GM23338 (cell line): Measurements from ENCODE around the gene C11orf24. TPM values are rescaled to one million over a fixed set of nuclear protein-coding genes. Genes with fewer than 3 reads are reported as not detected.

Source experiments
- ATAC-seq: fragments of 200-7000 bp; cut with Tn5 transposase; 3 replicates; pipeline ENCODE4 v1.9.1; 2020
- DNase-seq: peaks from one replicate; pipeline ENCODE4 v3.0.0-alpha.2; 2015; ENCODE audit warnings: low spot score
- H2AFZ ChIP-seq: fragments of 200-600 bp; sonication (generic); 2 replicates; pipeline ENCODE4 v1.8.0; 2016; ENCODE audit warnings: antibody characterized with exemption, mild to moderate bottlenecking, moderate library complexity
- H3F3A ChIP-seq: fragments of 200-600 bp; sonication (generic); replicated peaks from 2 replicates; pipeline ENCODE4 v1.8.0; 2017; ENCODE audit warnings: antibody characterized with exemption, mixed run types, low read depth
- H3K27ac ChIP-seq: fragments of 200-600 bp; sonication (generic); 2 replicates; pipeline ENCODE4 v1.6.1; 2016; ENCODE audit warnings: low read depth
- H3K27me3 ChIP-seq: fragments of 200-600 bp; sonication (generic); 2 replicates; pipeline ENCODE4 v1.8.0; 2016; ENCODE audit warnings: mild to moderate bottlenecking, mixed run types, moderate library complexity; ENCODE audit not compliant: insufficient read depth
- H3K36me3 ChIP-seq: fragments of 200-600 bp; sonication (generic); 2 replicates; pipeline ENCODE4 v1.8.0; 2016; ENCODE audit warnings: mild to moderate bottlenecking; ENCODE audit not compliant: insufficient read depth
- H3K4me1 ChIP-seq: fragments of 200-600 bp; sonication (generic); 2 replicates; pipeline ENCODE4 v1.8.0; 2016; ENCODE audit warnings: mild to moderate bottlenecking, moderate library complexity; ENCODE audit not compliant: insufficient read depth
- H3K4me2 ChIP-seq: fragments of 200-600 bp; sonication (generic); 2 replicates; pipeline ENCODE4 v1.7.1; 2017; ENCODE audit warnings: mixed run types
- H3K4me3 ChIP-seq: fragments of 200-600 bp; sonication (generic); 2 replicates; pipeline ENCODE4 v1.6.1; 2016; ENCODE audit warnings: mixed run types
- H3K79me2 ChIP-seq: fragments of 200-600 bp; sonication (generic); replicated peaks from 2 replicates; pipeline ENCODE4 v1.8.0; 2017; ENCODE audit warnings: mild to moderate bottlenecking; ENCODE audit not compliant: insufficient read depth
- H3K9me2 ChIP-seq: fragments of 200-600 bp; sonication (generic); 2 replicates; pipeline ENCODE4 v1.8.0; 2017; ENCODE audit not compliant: insufficient read depth
- H4K20me1 ChIP-seq: fragments of 200-600 bp; sonication (generic); replicated peaks from 2 replicates; pipeline ENCODE4 v1.8.0; 2017; ENCODE audit warnings: mild to moderate bottlenecking; ENCODE audit not compliant: insufficient read depth
- H3K27ac Mint-ChIP-seq: 2 replicates; pipeline ENCODE4 v1.8.0; 2020; ENCODE audit warnings: inconsistent platforms, mild to moderate bottlenecking, moderate library complexity, mixed read lengths
- H3K27me3 Mint-ChIP-seq: 3 replicates; pipeline ENCODE4 v1.8.0; 2022; ENCODE audit warnings: low read depth, mild to moderate bottlenecking, moderate library complexity, mixed read lengths, inconsistent platforms; ENCODE audit not compliant: insufficient read depth, poor library complexity
- H3K36me3 Mint-ChIP-seq: 3 replicates; pipeline ENCODE4 v1.8.0; 2021; ENCODE audit warnings: low read depth, mild to moderate bottlenecking, inconsistent platforms, moderate library complexity, mixed read lengths
- H3K4me1 Mint-ChIP-seq: 3 replicates; pipeline ENCODE4 v1.8.0; 2020; ENCODE audit warnings: mild to moderate bottlenecking, inconsistent platforms, mixed read lengths
- H3K4me3 Mint-ChIP-seq: 3 replicates; pipeline ENCODE4 v1.8.0; 2021; ENCODE audit warnings: moderate library complexity, mild to moderate bottlenecking, inconsistent platforms, mixed read lengths
- H3K9me3 Mint-ChIP-seq: 3 replicates; pipeline ENCODE4 v1.8.0; 2020; ENCODE audit warnings: moderate library complexity, mild to moderate bottlenecking, inconsistent platforms, mixed read lengths
- EZH2phosphoT487 ChIP-seq: fragments of 200-600 bp; sonication (generic); IDR thresholded peaks from one replicate; pipeline ENCODE4 v1.8.1; 2018; ENCODE audit warnings: antibody characterized with exemption; ENCODE audit not compliant: unreplicated experiment
- JUNB ChIP-seq: IDR thresholded peaks from one replicate; pipeline ENCODE4 v1.6.1; 2016; ENCODE audit warnings: antibody characterized with exemption; ENCODE audit not compliant: unreplicated experiment
- NANOG ChIP-seq: IDR thresholded peaks from 2 replicates; pipeline ENCODE4 v1.6.1; 2016; ENCODE audit warnings: antibody characterized with exemption, borderline replicate concordance
- REST ChIP-seq: IDR thresholded peaks from one replicate; pipeline ENCODE4 v1.6.1; 2018; ENCODE audit warnings: antibody characterized with exemption; ENCODE audit not compliant: unreplicated experiment
- STAT1 ChIP-seq: IDR thresholded peaks from one replicate; pipeline ENCODE4 v1.6.1; 2016; ENCODE audit warnings: antibody characterized with exemption; ENCODE audit not compliant: unreplicated experiment
- polyA plus RNA-seq: library from polyadenylated mRNA; unstranded; fragments of >200 nt; fragmentation: Nextera tagmentation; extraction: Ambion mirVana; gene quantifications from 2 replicates; pipeline ENCODE4 v1.2.1, GENCODE V29; 2016
- total RNA-seq: library from RNA; depleted of rRNA; stranded (reverse); fragments of >200 nt; shearing (Covaris generic); gene quantifications from 2 replicates; pipeline ENCODE4 v1.2.3, GENCODE V29; 2014
- TF ChIP-seq, protein P1 (sequence below): fragments of 250-450 bp; sonication (Bioruptor Pico); IDR thresholded peaks from 2 replicates; pipeline ENCODE4 v1.5.0; 2020; ENCODE audit warnings: mild to moderate bottlenecking, moderate library complexity

The C11orf24 gene
- total and polyA plus RNA-seq, 2 experiments from 2014 or later, result 49.8 to 57.5 TPM

GRCh38 chr11:68317147-68317785, 45.5 kb upstream of the C11orf24 start:
- Histone ChIP-seq H3K27ac (no peak overlapping the region), H3F3A (peaks cover 7% of the 10 kb centered on the region; the same call in 1 of the 2 replicates), H3K36me3 (no peaks in the 10 kb centered on the region), H3K9me2 (no peaks in the 10 kb centered on the region), H3K27me3 (no peaks in the 10 kb centered on the region), H2AFZ (no peak overlapping the region), H3K4me3 (no peak overlapping the region), H3K4me2 (peak overlapping the region; percentile 65), H3K4me1 (peaks cover 41% of the 10 kb centered on the region), H3K79me2 (peaks cover 91% of the 10 kb centered on the region), H4K20me1 (no peaks in the 10 kb centered on the region; the same call in 1 of the 2 replicates)
- Mint-ChIP-seq H3K9me3 (peaks cover 4% of the 10 kb centered on the region; the same call in 1 of the 3 replicates), H3K27ac (peak overlapping the region; percentile 48; the same call in 1 of the 2 replicates), H3K36me3 (peaks cover 22% of the 10 kb centered on the region), H3K4me3 (no peak overlapping the region), H3K4me1 (peaks cover 51% of the 10 kb centered on the region), H3K27me3 (peaks cover 13% of the 10 kb centered on the region)
- no peak for DNase-seq
- peak; percentile 14 for ATAC-seq
- TF ChIP-seq REST (no peak), NANOG (no peak), JUNB (no peak), EZH2phosphoT487 (no peak), STAT1 (no peak)
- TF ChIP-seq, protein P1, sequence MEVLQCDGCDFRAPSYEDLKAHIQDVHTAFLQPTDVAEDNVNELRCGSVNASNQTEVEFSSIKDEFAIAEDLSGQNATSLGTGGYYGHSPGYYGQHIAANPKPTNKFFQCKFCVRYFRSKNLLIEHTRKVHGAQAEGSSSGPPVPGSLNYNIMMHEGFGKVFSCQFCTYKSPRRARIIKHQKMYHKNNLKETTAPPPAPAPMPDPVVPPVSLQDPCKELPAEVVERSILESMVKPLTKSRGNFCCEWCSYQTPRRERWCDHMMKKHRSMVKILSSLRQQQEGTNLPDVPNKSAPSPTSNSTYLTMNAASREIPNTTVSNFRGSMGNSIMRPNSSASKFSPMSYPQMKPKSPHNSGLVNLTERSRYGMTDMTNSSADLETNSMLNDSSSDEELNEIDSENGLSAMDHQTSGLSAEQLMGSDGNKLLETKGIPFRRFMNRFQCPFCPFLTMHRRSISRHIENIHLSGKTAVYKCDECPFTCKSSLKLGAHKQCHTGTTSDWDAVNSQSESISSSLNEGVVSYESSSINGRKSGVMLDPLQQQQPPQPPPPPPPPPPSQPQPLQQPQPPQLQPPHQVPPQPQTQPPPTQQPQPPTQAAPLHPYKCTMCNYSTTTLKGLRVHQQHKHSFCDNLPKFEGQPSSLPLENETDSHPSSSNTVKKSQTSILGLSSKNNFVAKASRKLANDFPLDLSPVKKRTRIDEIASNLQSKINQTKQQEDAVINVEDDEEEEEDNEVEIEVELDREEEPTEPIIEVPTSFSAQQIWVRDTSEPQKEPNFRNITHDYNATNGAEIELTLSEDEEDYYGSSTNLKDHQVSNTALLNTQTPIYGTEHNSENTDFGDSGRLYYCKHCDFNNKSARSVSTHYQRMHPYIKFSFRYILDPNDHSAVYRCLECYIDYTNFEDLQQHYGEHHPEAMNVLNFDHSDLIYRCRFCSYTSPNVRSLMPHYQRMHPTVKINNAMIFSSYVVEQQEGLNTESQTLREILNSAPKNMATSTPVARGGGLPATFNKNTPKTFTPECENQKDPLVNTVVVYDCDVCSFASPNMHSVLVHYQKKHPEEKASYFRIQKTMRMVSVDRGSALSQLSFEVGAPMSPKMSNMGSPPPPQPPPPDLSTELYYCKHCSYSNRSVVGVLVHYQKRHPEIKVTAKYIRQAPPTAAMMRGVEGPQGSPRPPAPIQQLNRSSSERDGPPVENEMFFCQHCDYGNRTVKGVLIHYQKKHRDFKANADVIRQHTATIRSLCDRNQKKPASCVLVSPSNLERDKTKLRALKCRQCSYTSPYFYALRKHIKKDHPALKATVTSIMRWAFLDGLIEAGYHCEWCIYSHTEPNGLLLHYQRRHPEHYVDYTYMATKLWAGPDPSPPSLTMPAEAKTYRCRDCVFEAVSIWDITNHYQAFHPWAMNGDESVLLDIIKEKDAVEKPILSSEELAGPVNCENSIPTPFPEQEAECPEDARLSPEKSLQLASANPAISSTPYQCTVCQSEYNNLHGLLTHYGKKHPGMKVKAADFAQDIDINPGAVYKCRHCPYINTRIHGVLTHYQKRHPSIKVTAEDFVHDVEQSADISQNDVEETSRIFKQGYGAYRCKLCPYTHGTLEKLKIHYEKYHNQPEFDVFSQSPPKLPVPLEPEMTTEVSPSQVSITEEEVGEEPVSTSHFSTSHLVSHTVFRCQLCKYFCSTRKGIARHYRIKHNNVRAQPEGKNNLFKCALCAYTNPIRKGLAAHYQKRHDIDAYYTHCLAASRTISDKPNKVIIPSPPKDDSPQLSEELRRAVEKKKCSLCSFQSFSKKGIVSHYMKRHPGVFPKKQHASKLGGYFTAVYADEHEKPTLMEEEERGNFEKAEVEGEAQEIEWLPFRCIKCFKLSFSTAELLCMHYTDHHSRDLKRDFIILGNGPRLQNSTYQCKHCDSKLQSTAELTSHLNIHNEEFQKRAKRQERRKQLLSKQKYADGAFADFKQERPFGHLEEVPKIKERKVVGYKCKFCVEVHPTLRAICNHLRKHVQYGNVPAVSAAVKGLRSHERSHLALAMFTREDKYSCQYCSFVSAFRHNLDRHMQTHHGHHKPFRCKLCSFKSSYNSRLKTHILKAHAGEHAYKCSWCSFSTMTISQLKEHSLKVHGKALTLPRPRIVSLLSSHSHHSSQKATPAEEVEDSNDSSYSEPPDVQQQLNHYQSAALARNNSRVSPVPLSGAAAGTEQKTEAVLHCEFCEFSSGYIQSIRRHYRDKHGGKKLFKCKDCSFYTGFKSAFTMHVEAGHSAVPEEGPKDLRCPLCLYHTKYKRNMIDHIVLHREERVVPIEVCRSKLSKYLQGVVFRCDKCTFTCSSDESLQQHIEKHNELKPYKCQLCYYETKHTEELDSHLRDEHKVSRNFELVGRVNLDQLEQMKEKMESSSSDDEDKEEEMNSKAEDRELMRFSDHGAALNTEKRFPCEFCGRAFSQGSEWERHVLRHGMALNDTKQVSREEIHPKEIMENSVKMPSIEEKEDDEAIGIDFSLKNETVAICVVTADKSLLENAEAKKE, result no peak
